ENCODE data around the gene MTHFD1L.
"Not testable (repeated sequence)": the region's sequence is repeated elsewhere in the genome, so short reads cannot be mapped to it uniquely, and the experiment has no call there.

Gene MTHFD1L

GRCh38 chr6:151027936-151028838 lies 162.7 kb downstream of the MTHFD1L start:
- no peak for TF ChIP-seq CTCF (IDR thresholded peaks at IDR 0.05; ENCODE audit: low read depth, low read length)
- no peaks in the 10 kb centered on the region for H3K27me3 ChIP-seq (ENCODE audit: insufficient read depth, low read depth, severe bottlenecking)
- DNase-seq, result no peak
- no peaks in the 10 kb centered on the region for H3K9me3 ChIP-seq (ENCODE audit: severe bottlenecking)
- no peaks in the 10 kb centered on the region for H3K36me3 ChIP-seq
- H3K4me3 ChIP-seq (ENCODE audit: low read depth, low read length), result no peak overlapping the region
- H3K27ac ChIP-seq, result no peak overlapping the region

- no peaks in the 10 kb centered on the region for H3K9me3 ChIP-seq (ENCODE audit: severe bottlenecking)
- TF ChIP-seq CTCF (IDR thresholded peaks at IDR 0.05; ENCODE audit: low read depth, low read length), result no peak
- DNase-seq, result no peak
- H3K27me3 ChIP-seq (ENCODE audit: insufficient read depth, low read depth, severe bottlenecking), result no peaks in the 10 kb centered on the region
- no peak overlapping the region for H3K27ac ChIP-seq
- no peaks in the 10 kb centered on the region for H3K36me3 ChIP-seq
- H3K4me3 ChIP-seq (ENCODE audit: low read depth, low read length), result no peak overlapping the region
These were observed 164.5 kb downstream of the MTHFD1L start for GRCh38 chr6:151029970-151030369.

- no peak for TF ChIP-seq CTCF (IDR thresholded peaks at IDR 0.05; ENCODE audit: low read depth, low read length)
- no peak for DNase-seq
- Histone ChIP-seq H3K36me3 (no peaks in the 10 kb centered on the region), H3K27ac (no peak overlapping the region), H3K9me3 (ENCODE audit: severe bottlenecking) (no peaks in the 10 kb centered on the region), H3K27me3 (ENCODE audit: insufficient read depth, low read depth, severe bottlenecking) (no peaks in the 10 kb centered on the region), H3K4me3 (ENCODE audit: low read depth, low read length) (no peak overlapping the region)
These were observed 166.5 kb downstream of the MTHFD1L start for GRCh38 chr6:151032034-151032433.

- Histone ChIP-seq H3K36me3 (no peaks in the 10 kb centered on the region), H3K27ac (no peak overlapping the region), H3K9me3 (ENCODE audit: severe bottlenecking) (no peaks in the 10 kb centered on the region), H3K4me3 (ENCODE audit: low read depth, low read length) (no peak overlapping the region), H3K27me3 (ENCODE audit: insufficient read depth, low read depth, severe bottlenecking) (no peaks in the 10 kb centered on the region)
- DNase-seq, result no peak
- TF ChIP-seq CTCF (IDR thresholded peaks at IDR 0.05; ENCODE audit: low read depth, low read length), result no peak
These were observed 169.6 kb downstream of the MTHFD1L start for GRCh38 chr6:151034825-151035781.

GRCh38 chr6:151036211-151036721 lies 170.8 kb downstream of the MTHFD1L start:
- H3K4me3 ChIP-seq (ENCODE audit: low read depth, low read length); H3K27ac ChIP-seq; DNase-seq; H3K27me3 ChIP-seq (ENCODE audit: insufficient read depth, low read depth, severe bottlenecking); H3K36me3 ChIP-seq; H3K9me3 ChIP-seq (ENCODE audit: severe bottlenecking): not testable (repeated sequence)

All from WERI-Rb-1 (cell line).